AG04450 (cell line): ENCODE measurements around the gene CPXM2. TPM values are rescaled to one million over a fixed set of nuclear protein-coding genes. Genes with fewer than 3 reads are reported as not detected.

Experiments used
- CTCF ChIA-PET: fragments of 300-600, 350-600 bp; formaldehyde crosslinking; extraction: SDS; loops from one replicate; lab custom pipeline; 2022; ENCODE audit warnings: antibody characterized with exemption, inconsistent platforms; lab: Charles Lee
- POLR2A ChIA-PET: fragments of 350-600 bp; formaldehyde crosslinking; extraction: SDS; loops from one replicate; lab custom pipeline; 2021; ENCODE audit warnings: antibody characterized with exemption, inconsistent platforms; lab: Yijun Ruan, JAX
- DNase-seq: peaks from one replicate; pipeline ENCODE4 v3.0.0-alpha.2; 2011; ENCODE audit warnings: low read depth, low spot score
- H3K27ac ChIP-seq: one replicate; pipeline ENCODE4 v1.5.1; 2012; ENCODE audit warnings: low read depth, low read length, control low read depth
- H3K27me3 ChIP-seq: one replicate; pipeline ENCODE4 v1.6.0; 2012; ENCODE audit warnings: low read length; ENCODE audit not compliant: control insufficient read depth, insufficient read depth
- H3K4me3 ChIP-seq: 2 replicates; pipeline ENCODE4 v1.5.1; 2011; ENCODE audit warnings: mild to moderate bottlenecking, low read depth, low read length, control low read depth
- H3K9me3 ChIP-seq: 2 replicates; pipeline ENCODE4 v1.5.1; 2012; ENCODE audit warnings: low read length; ENCODE audit not compliant: control insufficient read depth, insufficient read depth
- polyA plus RNA-seq: library from polyadenylated mRNA; depleted of rRNA; stranded (reverse); fragments of >200 nt; gene quantifications from 2 replicates; pipeline ENCODE4 v1.2.3, GENCODE V29; 2011
- TF ChIP-seq, protein P1 (sequence below): IDR thresholded peaks from 2 replicates; pipeline ENCODE4 v1.5.1; 2011; ENCODE audit warnings: low read depth, low read length, control low read depth, inconsistent platforms

The CPXM2 gene
- polyA plus RNA-seq, 1 experiment = not detected

DNA sequence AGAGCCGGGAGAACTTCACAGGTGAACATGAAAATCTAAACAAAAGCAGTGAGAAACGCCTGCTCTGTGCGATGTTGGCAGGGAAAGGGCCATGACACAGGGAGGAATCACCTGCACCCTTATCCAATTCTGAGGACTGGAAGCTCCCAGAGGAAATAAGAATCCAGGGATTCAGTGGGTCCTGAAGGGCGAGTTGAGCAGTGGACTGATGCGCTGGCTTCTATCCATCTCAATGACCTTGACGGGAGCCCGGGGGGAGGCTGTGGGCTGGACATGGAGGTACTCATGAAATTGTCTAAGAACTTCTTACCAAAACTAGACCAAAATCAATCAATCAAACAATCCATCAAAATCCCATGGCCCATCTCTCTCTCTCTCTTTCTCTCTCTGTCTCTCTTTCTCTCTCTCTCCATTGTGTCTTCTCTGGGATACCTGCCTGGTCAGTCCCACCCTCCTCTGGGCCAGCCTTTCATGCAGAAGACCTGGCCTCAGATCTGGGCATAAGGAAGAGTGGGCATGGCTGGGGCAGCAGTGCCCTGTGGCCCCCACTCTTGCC is 7.2 kb downstream of the CPXM2 start:
- DNase-seq = no peak
- POLR2A ChIA-PET = no interaction called here
- TF ChIP-seq, protein P1, sequence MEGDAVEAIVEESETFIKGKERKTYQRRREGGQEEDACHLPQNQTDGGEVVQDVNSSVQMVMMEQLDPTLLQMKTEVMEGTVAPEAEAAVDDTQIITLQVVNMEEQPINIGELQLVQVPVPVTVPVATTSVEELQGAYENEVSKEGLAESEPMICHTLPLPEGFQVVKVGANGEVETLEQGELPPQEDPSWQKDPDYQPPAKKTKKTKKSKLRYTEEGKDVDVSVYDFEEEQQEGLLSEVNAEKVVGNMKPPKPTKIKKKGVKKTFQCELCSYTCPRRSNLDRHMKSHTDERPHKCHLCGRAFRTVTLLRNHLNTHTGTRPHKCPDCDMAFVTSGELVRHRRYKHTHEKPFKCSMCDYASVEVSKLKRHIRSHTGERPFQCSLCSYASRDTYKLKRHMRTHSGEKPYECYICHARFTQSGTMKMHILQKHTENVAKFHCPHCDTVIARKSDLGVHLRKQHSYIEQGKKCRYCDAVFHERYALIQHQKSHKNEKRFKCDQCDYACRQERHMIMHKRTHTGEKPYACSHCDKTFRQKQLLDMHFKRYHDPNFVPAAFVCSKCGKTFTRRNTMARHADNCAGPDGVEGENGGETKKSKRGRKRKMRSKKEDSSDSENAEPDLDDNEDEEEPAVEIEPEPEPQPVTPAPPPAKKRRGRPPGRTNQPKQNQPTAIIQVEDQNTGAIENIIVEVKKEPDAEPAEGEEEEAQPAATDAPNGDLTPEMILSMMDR = no peak
- CTCF ChIA-PET = no interaction called here
- H3K27me3 ChIP-seq = no peaks in the 10 kb centered on the region
- peaks cover 48% of the 10 kb centered on the region for H3K9me3 ChIP-seq
- no peak overlapping the region for H3K4me3 ChIP-seq
- no peak overlapping the region for H3K27ac ChIP-seq

DNA sequence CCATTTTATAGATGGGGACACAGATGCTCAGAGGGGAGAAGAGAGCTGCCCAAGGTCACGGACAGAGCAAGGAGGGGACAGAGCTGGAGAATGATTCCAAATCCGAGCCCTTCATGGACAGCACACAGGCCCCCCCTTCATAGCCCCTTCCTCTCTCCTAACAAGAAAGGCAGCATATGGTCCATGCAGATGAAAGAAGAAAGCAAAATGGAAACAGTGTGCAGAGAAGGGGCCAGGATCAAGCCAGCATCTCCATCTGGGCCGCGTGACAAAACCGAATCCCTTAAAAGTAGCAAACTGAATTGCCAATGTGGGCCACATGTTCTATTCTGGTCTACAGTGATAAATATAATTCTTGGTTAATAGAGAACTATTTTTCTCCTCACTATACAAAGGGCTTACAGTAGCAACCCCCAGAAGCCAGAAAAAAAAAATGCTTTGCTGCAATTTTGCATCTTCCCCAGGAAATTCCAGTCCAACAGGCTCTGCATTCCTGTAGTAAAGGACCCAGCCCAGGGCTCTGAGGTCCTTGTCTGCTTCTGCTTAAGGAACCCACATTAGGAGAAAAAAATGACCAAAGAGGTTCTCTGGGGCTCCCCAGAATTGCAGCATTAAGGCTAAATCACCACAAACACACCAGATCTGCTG is 7.8 kb downstream of the CPXM2 start:
- Histone ChIP-seq H3K4me3 (no peak overlapping the region), H3K27ac (no peak overlapping the region), H3K27me3 (no peaks in the 10 kb centered on the region), H3K9me3 (peaks cover 49% of the 10 kb centered on the region)
- TF ChIP-seq, protein P1 = no peak
- ChIA-PET POLR2A (no interaction called here), CTCF (no interaction called here)
- no peak for DNase-seq

GRCh38 chr10:123882681-123883445 is 8.7 kb downstream of the CPXM2 start:
- H3K27me3 ChIP-seq = no peaks in the 10 kb centered on the region
- no peak overlapping the region for H3K27ac ChIP-seq
- DNase-seq = no peak
- ChIA-PET POLR2A (no interaction called here), CTCF (no interaction called here)
- TF ChIP-seq, protein P1 = no peak
- H3K9me3 ChIP-seq = peaks cover 52% of the 10 kb centered on the region
- H3K4me3 ChIP-seq = no peak overlapping the region

DNA sequence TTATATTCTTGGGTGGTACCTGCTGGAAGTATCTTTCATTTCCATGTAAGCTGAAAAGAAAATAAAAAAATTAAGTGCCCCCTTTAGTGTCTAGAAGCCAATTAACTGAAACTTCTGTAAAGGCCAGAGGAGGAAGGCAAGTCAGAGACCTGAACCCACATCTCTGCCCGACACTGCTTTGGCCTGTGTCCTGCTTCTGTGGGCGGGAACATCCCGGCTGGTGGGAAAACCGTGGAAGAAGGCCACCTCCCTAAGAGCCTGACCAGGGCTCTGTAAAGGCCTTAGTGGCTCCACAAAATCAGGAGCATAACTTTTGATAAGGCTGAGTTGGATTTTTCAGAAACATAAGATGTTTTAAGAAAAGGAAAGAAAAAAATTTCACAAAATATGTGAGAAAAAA is 9.4 kb downstream of the CPXM2 start:
- DNase-seq = no peak
- peaks cover 58% of the 10 kb centered on the region for H3K9me3 ChIP-seq
- TF ChIP-seq, protein P1 = no peak
- no peak overlapping the region for H3K27ac ChIP-seq
- POLR2A ChIA-PET = no interaction called here
- no peaks in the 10 kb centered on the region for H3K27me3 ChIP-seq
- H3K4me3 ChIP-seq = no peak overlapping the region
- CTCF ChIA-PET = no interaction called here
